GM18519 (cell line): ENCODE results near the gene BCL2L13.
"Not testable (repeated sequence)": the region's sequence is repeated elsewhere in the genome, so short reads cannot be mapped to it uniquely, and the experiment has no call there.

Source experiments
- ATAC-seq: cut with Tn5 transposase; IDR thresholded peaks from one replicate; pipeline ENCODE4 v1.9.1; 2021; ENCODE audit warnings: mild to moderate bottlenecking, moderate library complexity; ENCODE audit not compliant: unreplicated experiment, low FRiP score

Gene BCL2L13

DNA sequence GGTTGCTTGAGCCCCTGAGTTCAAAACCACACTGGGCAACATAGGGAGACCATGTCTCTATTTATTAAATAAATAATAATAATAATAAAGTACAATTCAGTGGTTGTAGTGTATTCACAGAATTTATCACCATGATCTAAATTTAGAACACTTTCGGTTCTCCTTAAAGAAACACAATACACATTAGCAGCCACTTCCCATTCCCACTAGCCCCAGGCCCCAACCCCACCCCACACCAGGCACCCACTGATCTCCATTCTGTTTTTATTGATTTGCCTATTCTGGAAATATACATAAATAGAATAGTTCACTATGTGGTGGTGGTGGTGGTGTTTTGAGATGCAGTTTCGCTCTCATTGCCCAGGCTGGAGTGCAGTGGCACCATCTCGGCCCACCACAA is 45.7 kb downstream of the BCL2L13 start:
- ATAC-seq = no peak

DNA sequence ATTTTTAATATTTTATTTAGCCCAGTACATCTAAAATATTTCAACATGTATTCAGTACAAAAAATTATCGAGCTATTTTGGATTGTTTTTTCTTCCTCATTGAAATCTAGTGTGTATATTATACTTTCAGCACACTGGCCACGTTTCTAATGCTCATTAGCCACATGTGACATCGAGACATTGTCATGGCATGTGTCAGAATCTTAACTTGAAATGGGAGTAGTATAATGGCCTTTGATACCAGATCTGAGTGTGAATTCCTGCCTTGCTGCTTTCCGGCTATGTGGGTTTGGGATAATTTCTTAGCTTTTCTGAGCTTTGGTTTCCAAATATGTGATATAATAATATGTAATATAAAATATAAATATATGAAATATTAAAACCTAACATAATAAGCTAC is 54.3 kb downstream of the BCL2L13 start:
- no peak for ATAC-seq

DNA sequence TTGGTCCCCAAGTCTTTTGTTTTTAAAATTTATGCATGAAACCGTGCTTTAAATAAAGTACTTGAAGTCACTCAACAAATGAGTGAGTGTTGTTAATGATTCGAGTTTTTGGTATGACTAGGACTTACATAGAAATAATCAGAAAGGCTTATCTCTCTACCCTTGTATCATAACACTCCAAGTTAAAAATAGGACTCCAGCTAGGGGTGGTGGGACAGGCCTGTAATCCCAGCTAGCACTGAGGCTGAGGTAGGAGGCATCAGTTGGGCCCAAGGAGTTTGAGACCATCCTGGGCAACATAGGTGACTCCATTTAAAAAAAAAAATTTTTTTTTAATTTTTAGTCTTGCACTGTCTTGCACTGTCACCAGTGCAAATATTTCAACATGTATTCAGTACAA is 55.6 kb downstream of the BCL2L13 start:
- no peak for ATAC-seq

DNA sequence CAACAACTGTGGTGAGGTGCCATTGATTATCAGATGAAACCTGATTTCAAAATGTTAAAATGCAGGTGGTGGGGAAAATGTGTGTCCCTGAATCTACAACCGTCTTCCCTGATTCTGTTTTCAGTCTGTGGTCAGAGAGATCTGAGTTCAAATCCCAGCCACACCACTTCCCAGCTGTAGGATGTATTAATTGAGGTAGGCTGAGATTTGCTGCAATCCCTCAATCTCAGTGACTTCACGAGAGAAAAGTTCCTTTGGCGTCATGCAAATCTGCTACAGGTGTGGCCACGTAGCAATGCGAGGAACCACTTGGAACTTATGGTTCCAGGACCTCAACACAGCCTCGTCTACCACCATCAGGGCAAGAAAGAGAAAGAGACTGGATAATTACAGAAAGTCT is 56.2 kb downstream of the BCL2L13 start:
- ATAC-seq = no peak

DNA sequence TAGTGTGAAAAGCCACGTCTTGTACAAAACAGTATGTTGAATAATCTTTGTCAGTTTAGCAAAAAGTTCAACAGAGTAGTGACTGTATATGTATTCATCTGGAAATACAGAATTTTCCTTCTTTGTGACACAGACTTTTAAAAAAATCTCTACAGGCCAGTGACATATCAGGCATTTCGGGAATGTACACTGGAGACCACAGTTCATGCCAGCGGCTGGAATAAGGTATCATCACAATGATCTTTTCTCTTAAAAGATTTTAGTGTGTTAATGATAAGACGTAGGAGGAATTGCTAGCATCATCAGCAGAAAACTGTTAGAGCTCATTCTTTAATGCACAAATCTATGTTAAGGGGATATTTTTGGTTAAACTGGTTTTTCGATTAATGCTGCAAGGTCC is 57.4 kb downstream of the BCL2L13 start:
- ATAC-seq = no peak

DNA sequence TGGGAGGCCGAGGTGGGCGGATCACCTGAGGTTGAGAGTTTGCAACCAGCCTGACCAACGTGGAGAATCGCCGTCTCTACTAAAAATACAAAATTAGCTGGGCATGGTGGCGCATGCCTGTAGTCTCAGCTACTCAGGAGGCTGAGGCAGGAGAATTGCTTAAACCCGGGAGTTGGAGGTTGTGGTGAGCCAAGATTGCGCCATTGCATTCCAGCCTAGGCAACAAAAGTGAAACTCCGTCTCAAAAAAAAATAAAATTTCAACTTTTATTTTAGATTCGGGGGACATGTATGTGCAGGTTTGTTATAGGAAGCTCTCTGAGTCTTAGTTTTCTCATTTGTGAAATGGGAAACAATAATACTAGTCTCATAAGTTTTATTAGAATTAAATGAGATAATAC is 58.6 kb downstream of the BCL2L13 start:
- ATAC-seq = not testable (repeated sequence)

DNA sequence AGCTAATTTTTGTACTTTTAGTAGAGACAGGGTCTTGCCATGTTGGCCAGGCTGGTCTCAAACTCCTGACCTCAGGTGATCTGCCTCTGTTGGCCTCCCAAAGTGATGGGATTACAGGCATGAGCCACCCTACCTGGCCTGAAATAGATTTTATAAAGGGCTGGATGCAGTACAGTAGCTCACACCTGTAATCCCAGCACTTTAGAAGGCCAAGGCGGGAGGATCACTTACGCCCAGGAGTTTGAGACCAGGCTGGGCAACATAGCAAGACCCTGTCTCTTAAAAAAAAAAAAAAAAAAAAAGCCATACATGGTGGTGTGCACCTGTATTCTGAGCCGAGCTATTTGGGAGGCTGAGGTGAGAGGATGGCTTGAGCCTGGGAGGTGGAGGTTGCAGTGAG is 59.7 kb downstream of the BCL2L13 start:
- not testable (repeated sequence) for ATAC-seq

DNA sequence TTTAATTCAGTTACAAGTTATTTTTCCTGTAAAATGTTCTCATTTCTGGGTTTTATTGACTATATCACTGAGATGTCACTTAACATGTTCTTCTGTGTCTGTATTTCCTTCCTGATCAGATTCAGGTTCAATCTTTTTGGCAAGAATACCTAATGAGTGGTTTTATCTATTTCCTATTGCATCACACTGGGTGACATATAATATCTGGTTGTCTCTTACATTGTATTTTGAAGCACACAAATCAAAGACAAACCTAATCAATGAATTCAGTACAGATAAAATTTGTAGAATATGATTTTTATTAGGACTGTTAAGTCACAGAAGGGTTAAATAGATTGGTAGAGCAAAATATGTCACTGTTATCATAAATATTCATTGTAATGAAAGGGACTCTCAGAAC is 60.4 kb downstream of the BCL2L13 start:
- ATAC-seq = no peak

DNA sequence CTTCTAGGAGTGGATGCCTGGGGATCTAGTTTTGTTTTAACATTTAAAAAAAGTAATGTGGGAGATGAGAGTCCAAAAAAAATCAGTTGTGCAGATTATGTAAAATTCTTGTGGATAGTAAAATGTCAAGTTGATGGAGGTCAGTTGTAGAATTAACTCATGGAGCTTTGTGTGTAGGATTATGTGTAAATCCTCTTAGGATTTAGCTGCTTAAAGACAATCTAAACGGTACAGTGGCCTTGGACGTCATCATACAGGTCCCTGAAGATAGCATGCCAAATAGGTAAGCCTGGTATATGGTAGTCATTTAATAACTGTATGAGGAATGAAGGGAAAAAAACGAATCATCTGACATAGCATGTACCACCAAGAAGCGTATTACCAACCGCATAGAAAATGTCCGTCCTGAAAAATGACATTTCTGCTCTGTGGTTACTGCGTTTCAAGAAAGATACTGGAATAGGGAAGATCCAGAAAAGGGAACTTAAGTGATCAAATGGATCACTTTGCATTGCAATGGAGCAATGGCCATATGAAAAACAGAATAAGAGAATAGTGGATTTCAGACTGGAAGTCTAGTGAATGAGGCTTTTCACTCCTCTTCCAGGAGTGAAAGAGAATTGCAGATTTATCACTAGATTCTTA is 61.3 kb downstream of the BCL2L13 start:
- no peak for ATAC-seq

DNA sequence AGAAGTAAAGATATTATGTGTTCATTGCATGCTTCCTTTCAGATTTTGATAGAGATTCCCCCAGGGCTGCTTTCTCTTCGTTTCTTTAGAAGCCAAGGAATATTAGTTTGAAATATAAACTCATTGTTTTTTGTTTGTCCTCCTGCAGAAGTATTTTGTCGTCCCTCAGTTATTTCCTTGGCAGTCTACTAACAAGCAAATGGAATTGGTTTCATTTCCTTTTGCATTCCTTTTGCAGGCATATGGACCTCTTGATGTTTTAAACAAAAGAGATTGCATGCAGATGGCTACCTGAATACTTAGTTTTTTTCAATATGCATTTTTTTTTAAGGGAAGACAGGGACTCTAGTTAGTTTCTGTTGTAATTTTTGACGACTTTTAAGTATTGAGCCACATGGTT is 62.2 kb downstream of the BCL2L13 start:
- ATAC-seq = no peak

DNA sequence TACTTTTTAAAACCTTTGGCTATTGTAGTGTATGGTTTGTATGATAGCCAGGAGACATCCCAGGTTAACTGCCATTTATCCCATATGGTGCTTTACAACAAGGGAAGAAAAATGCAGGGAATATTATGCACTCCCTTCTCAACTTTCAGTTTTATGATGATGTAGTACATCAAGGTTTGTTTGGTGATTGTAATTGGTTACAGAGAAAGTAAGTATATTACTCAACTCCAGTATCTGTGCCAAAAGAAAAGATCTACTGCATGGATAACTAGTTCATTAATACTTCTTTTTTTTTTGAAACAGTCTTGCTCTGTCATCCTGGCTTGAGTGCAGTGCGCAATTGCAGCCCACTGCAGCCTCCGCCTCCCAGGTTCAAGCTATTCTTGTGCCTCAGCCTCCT is 65.3 kb downstream of the BCL2L13 start:
- no peak for ATAC-seq

DNA sequence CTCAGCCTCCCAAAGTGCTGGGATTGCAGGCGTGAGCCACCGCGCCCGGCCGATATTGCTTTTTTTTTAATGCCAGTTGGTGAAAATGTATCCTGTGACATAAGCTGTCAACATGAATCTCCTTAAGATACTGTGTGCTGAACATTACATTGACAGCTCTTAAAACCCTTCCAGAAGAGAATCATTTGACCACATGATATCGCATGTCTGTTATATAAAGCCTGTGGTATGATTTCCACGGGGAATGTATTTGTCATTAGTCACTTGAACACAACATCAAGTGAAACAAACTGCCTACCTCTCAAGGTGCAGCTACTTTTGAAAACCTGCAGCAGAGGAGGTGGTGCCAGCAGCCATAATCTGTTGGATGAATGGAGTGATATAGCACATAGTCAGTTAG is 67.0 kb downstream of the BCL2L13 start:
- ATAC-seq = no peak

DNA sequence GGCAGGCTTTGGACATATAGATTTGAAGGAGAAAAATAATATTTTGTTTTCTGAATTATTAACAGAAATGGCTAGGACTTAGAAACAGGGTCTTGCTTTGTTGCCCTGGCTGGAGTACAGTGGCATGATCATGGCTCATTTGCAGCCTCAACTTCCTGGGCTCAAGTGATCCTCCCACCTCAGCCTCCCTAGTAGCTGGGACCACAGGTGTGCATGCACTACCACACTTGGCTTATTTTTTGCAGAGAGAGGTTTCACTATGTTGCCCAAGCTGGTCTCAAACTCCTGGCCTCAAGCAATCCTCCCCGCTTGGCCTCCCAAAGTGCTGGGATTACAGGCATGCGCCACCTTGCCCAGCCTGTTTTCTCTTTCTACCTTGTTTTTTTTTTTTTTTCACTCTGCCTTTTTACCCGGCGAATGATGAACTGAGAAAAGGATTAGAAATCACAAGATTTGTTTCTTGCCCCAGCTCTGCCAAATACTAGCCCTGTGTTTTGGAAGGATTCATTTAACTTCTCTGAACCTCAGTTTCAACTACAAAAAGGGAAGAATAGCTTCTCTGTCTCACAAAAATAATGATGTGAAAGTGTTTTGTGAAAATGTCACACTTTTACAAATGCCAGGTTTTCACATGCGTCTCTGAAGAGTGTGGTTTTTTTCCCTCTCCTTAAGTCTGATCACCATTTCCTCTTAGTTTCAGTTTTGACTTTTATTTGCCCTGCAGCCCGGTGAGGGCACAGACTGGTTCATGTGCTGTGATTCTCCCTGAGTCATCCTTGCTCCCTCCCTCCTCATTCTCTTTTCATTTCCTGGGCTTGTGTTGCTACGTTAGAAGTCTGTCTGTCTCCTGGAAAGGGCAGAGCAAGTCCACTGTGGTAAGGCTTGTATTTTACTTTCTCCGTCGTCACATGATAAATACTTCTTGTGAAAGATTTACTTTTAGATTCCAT is 67.7 kb downstream of the BCL2L13 start:
- peak; percentile 72 for ATAC-seq

DNA sequence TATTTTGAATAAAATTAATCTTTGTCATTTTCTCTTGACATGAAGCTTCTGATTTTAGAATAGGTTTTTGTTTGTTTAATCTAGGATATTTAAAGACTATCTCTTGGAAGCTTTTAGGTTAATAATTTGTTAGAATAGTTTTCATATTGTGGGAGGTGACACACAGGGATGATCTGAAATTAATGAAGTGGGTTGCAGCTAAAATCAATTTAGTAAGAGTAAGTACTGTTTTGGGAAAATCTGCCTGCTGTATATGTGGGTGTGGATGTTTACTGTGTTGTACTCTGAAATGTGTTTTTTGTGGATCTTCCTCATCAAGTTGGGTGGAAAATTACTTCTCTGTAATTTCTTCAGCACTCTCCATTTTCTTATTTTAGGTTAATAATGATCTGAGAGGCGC is 68.4 kb downstream of the BCL2L13 start:
- ATAC-seq = no peak

DNA sequence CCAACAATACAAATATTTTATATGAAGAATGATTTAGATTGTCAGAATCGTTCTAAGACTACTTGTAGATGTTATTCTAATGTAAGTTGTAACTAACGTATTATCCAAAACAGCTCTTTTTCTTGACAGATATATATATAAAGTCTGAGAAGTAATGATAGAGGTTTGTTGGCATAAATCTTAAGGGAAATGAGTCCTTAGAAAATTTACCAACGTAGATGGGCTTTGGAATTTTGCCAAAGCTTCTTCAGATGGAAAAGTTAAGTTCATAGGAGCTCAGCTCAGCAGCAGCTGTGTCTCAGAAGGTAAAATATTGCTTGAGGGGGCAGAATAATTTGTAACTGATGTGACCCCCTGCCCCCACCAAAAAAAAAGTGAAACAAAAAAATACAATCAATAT is 69.0 kb downstream of the BCL2L13 start:
- ATAC-seq = no peak

DNA sequence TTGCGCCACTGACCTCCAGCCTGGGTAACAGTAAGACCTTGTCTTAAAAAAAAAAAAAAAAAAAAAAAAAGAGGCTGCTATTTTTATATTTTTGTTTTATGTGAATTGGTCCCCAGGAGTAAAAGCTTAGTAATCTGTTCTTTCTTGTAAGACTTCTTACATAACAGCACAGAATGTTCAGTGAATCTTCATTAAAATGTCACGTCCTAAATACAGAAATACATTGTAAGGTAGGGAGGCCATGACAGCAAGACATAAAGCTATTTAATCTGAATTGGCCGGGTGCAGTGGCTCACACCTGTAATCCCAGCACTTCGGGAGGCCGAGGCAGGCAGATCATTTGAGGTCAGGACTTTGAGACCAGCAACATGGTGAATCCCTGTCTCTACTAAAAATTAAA is 71.5 kb downstream of the BCL2L13 start:
- ATAC-seq = no peak

DNA sequence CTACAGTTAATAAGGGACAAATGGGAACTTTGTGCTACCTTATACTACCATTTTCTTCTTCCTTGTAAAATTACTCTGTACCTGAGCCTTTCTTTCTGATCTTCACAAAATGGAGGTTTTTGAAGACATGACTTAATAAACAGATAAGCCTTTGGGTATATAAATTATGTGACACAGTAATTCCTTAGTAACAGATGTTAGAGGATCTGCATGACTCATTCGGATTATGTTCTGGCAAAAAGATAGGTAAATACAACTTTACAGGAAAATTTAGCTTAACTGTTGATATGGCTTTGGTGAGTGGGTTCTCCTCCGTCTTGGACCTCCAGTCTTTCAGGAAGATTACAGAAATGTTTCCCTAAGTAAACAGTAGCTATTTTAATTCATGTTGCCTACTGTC is 73.9 kb downstream of the BCL2L13 start:
- ATAC-seq = no peak

DNA sequence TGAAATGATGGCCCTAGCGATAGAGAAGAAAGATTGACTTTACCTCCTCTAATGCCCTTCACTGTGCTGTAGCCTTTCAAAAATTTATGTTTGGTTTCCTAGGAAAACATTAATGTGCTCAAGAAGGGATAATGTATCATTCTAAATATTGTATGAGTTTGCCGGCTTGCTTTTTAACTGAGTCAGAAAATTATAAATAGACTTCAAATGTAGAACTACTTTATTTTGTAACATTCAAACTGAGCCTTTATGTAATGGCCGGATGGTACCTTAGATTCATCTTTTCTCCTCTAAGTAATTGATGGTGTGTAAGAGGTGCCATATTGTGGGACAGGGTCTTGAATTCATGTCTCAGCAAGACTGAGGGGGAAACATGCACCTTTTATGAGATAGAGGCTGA is 78.0 kb downstream of the BCL2L13 start:
- no peak for ATAC-seq

DNA sequence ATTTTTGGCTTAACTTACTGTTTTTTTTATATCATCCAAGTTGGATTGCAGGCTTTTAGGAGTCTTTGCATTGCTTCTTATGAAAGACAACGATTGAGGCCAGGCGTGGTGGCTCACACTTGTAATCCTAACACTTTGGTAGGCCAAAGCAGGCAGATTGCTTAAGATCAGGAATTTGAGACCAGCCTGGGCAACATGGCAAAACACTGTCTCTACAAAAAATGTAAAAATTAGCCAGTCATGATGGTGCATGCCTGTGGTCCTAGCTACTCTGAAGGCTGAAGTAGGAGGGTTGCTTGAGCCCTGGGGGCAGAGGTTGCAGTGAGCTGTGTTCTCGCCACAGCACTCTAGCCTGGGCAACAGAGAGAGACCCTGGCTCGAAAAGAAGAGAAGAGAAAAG is 79.2 kb downstream of the BCL2L13 start:
- no peak for ATAC-seq

DNA sequence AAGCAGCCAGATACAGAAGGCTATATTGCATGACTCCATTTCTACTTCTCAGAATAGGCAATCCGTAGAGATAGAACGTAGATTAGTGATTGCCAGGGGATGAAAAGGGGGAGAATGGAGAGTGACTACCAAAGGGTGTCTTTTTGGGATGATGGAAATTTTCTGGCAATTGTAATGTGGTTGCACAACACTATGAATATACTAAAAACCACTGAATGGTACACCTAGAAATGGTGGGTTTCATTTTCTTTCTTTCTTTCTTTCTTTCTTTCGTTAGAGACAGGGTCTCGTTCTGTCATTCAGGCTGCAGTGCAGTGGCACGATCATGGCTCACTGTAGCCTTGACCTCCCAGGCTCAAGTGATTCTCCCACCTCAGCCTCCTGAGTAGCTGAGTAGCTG is 81.4 kb downstream of the BCL2L13 start:
- no peak for ATAC-seq

DNA sequence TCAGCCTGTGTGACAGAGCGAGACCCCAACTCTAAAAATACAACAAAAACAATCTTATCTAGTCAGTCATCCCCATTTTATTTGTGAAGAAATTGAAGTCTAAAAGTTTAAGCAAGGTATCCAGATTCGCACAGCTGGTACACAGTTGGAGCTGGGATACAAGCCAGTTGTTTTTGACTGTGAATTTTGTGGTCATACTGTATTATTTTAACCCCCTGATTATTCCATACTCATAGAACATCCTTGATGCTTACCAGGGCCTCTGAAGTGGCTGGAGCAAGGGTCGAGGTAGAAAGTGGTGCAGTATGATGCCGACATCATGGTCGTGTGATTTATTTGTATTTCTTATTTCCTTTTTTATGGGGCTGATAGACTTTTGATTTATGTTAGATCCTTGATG is 85.7 kb downstream of the BCL2L13 start:
- ATAC-seq = no peak
